PC-9 (cell line): Measurements from ENCODE around the gene RTEL1. TPM values are rescaled to one million over a fixed set of nuclear protein-coding genes. Genes with fewer than 3 reads are reported as not detected.

ENCODE experiments used
- BruUV-seq: library from RNA; stranded (reverse); fragments of 400-500 nt; replicated peaks from 2 replicates; lab custom pipeline; 2021; lab: Mats Ljungman, UMichigan
- CTCF ChIA-PET: fragments of 300-600 bp; sonication (Branson Sonifier 250); formaldehyde crosslinking; loops from one replicate; lab custom pipeline; 2022; ENCODE audit warnings: antibody characterized with exemption; lab: Charles Lee
- POLR2A ChIA-PET: fragments of 300-600 bp; sonication (Branson Sonifier 250); formaldehyde crosslinking; loops from one replicate; lab custom pipeline; 2022; ENCODE audit warnings: antibody characterized with exemption; ENCODE audit not compliant: unreplicated experiment; lab: Charles Lee
- DNase-seq, 2 experiments: peaks; one replicate each; pipeline versions ENCODE4 v3.0.0 to v3.0.0-alpha.2; 2015 to 2022; ENCODE audit warnings: mixed read lengths in 1 of 2
- H2AFZ ChIP-seq: fragments of 200-600 bp; sonication (generic); 2 replicates; pipeline ENCODE4 v1.8.1; 2017; ENCODE audit warnings: antibody characterized with exemption
- H3F3A ChIP-seq: fragments of 200-600 bp; sonication (generic); 2 replicates; pipeline ENCODE4 v1.8.1; 2017; ENCODE audit warnings: antibody characterized with exemption, mild to moderate bottlenecking, low read depth; ENCODE audit not compliant: insufficient read depth
- H3K27ac ChIP-seq: fragments of 200-600 bp; sonication (generic); 2 replicates; pipeline ENCODE4 v1.6.1; 2016; ENCODE audit warnings: mixed run types
- H3K27me3 ChIP-seq: fragments of 200-600 bp; sonication (generic); 2 replicates; pipeline ENCODE4 v1.6.1; 2016; ENCODE audit warnings: low read depth, mixed run types; ENCODE audit not compliant: insufficient read depth
- H3K36me3 ChIP-seq: fragments of 200-600 bp; sonication (generic); 2 replicates; pipeline ENCODE4 v1.6.1; 2016; ENCODE audit warnings: low read depth, mixed run types
- H3K4me1 ChIP-seq: fragments of 200-600 bp; sonication (generic); replicated peaks from 2 replicates; pipeline ENCODE4 v1.6.1; 2016; ENCODE audit warnings: mixed run types; ENCODE audit not compliant: insufficient read depth
- H3K4me2 ChIP-seq: fragments of 200-600 bp; sonication (generic); 2 replicates; pipeline ENCODE4 v1.6.1; 2017; ENCODE audit warnings: mixed run types
- H3K4me3 ChIP-seq: fragments of 200-600 bp; sonication (generic); 2 replicates; pipeline ENCODE4 v1.6.1; 2016; ENCODE audit warnings: mixed run types
- H3K79me2 ChIP-seq: fragments of 200-600 bp; sonication (generic); 2 replicates; pipeline ENCODE4 v1.6.1; 2017; ENCODE audit warnings: low read depth, mixed run types
- H3K9me2 ChIP-seq: fragments of 200-600 bp; sonication (generic); 2 replicates; pipeline ENCODE4 v1.8.1; 2017; ENCODE audit warnings: mild to moderate bottlenecking; ENCODE audit not compliant: insufficient read depth
- H3K9me3 ChIP-seq: fragments of 200-600 bp; sonication (generic); 2 replicates; pipeline ENCODE4 v1.8.1; 2016; ENCODE audit warnings: low read depth; ENCODE audit not compliant: insufficient read depth
- H4K20me1 ChIP-seq: fragments of 200-600 bp; sonication (generic); 2 replicates; pipeline ENCODE4 v1.8.1; 2017; ENCODE audit not compliant: insufficient read depth
- EZH2 ChIP-seq: fragments of 200-600 bp; sonication (generic); IDR thresholded peaks from 2 replicates; pipeline ENCODE4 v1.8.0; 2017; ENCODE audit warnings: antibody characterized with exemption, low read depth
- intact Hi-C: fragments of 100-400 bp; cut with micrococcal nuclease; formaldehyde crosslinking; loops from one replicate; pipeline ENCODE4 v1.10.0; 2022; ENCODE audit not compliant: unreplicated experiment
- total RNA-seq: library from RNA; stranded (reverse); gene quantifications from 2 replicates; pipeline ENCODE4 v1.2.3, GENCODE V29; 2021
- TF ChIP-seq, protein P1 (sequence below): fragments of 200-600 bp; sonication (generic); conservative IDR thresholded peaks from 2 replicates; pipeline ENCODE4 v1.6.1; 2017; ENCODE audit warnings: mixed run types, antibody characterized with exemption, mild to moderate bottlenecking, moderate library complexity

The RTEL1 gene
- total RNA-seq, 1 experiment from 2014 or later = 36.0 TPM

DNA sequence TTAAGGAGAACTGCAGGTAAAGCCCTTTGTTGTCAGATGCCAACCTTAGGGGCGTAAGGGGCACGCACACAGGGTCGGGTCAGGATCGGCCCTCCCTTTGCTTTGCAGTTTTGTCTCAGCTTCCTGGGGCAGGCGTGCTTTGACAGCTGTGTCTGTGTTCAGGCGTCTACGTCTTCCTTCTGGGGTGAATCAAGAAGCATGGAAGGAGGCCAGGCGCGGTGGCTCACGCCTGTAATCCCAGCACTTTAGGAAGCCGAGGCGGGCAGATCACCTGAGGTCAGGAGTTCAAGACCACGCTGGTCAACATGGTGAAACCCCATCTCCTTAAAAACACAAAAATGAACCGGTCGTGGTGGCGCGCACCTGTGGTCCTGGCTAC lies 51.0 kb downstream of the RTEL1 start:
- DNase-seq = no peak
- ChIA-PET CTCF (interaction anchor here (0.6 kb wide), 1 partner anchor 355 kb away, joined by 8 read pairs; no protein-coding TSS in a partner anchor), POLR2A (no interaction called here)
- BruUV-seq = TSS peak; percentile 57
- Histone ChIP-seq H3K36me3 (peaks cover 47% of the 10 kb centered on the region), H2AFZ (no peak overlapping the region), H3K4me1 (peaks cover 18% of the 10 kb centered on the region), H3K27ac (no peak overlapping the region), H3K9me3 (no peaks in the 10 kb centered on the region), H3K4me2 (peak overlapping the region; percentile 97), H3K4me3 (peak overlapping the region; percentile 96), H3K9me2 (no peaks in the 10 kb centered on the region), H3K27me3 (no peaks in the 10 kb centered on the region), H4K20me1 (peaks cover 17% of the 10 kb centered on the region; the same call in 1 of the 2 replicates), H3K79me2 (peaks cover 87% of the 10 kb centered on the region), H3F3A (no peaks in the 10 kb centered on the region; the same call in 1 of the 2 replicates)
- intact Hi-C loops = loop anchor here (5.0 kb wide), 1 partner anchor 263 kb away; no protein-coding TSS in a partner anchor
- no peak for TF ChIP-seq EZH2
- TF ChIP-seq, protein P1, sequence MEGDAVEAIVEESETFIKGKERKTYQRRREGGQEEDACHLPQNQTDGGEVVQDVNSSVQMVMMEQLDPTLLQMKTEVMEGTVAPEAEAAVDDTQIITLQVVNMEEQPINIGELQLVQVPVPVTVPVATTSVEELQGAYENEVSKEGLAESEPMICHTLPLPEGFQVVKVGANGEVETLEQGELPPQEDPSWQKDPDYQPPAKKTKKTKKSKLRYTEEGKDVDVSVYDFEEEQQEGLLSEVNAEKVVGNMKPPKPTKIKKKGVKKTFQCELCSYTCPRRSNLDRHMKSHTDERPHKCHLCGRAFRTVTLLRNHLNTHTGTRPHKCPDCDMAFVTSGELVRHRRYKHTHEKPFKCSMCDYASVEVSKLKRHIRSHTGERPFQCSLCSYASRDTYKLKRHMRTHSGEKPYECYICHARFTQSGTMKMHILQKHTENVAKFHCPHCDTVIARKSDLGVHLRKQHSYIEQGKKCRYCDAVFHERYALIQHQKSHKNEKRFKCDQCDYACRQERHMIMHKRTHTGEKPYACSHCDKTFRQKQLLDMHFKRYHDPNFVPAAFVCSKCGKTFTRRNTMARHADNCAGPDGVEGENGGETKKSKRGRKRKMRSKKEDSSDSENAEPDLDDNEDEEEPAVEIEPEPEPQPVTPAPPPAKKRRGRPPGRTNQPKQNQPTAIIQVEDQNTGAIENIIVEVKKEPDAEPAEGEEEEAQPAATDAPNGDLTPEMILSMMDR = no peak

DNA sequence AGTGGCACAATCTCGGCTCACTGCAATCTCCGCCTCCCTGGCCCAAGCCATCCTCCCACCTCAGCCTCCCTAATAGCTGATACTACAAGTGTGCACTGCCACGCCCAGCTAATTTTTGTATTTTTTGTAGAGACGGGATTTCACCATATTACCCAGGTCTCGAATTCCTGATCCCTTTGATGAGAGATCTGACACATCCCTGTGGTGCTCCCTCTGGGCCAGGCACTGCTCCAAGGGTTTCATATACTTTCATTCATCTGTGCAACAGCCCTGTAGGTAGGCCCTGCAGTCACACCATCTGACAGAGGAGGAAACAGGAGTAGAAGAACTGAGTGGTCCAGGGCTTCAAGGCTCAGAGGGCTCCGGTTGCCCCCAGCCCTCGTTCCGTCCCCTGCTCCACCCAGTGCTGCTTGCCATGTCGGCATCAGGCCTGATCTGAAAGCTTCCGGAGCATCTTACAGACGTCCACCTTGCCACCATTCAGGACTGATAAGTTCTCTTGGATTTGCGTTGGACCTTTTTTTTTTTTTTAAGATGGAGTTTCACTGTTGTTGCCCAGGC lies 53.1 kb downstream of the RTEL1 start:
- Histone ChIP-seq H3K4me2 (no peak overlapping the region), H3K9me3 (no peaks in the 10 kb centered on the region), H3K4me3 (no peak overlapping the region), H2AFZ (no peak overlapping the region), H3K79me2 (peaks cover 91% of the 10 kb centered on the region), H3F3A (no peaks in the 10 kb centered on the region; the same call in 1 of the 2 replicates), H4K20me1 (peaks cover 22% of the 10 kb centered on the region), H3K36me3 (peaks cover 40% of the 10 kb centered on the region), H3K9me2 (no peaks in the 10 kb centered on the region), H3K27me3 (no peaks in the 10 kb centered on the region), H3K27ac (no peak overlapping the region), H3K4me1 (peaks cover 15% of the 10 kb centered on the region)
- intact Hi-C loops = no loop called here
- BruUV-seq = no TSS peak
- ChIA-PET POLR2A (interaction anchor here (0.6 to 0.7 kb wide), 2 partner anchors 13 to 169 kb away, joined by 3 to 11 read pairs; no protein-coding TSS in a partner anchor), CTCF (interaction anchor here (0.6 kb wide), 1 partner anchor 173 kb away, joined by 6 read pairs; no protein-coding TSS in a partner anchor)
- DNase-seq = peak in 1 of 2 experiments; percentile 17
- TF ChIP-seq, protein P1 = no peak
- no peak for TF ChIP-seq EZH2

- Histone ChIP-seq H2AFZ (no peak overlapping the region), H4K20me1 (peaks cover 22% of the 10 kb centered on the region), H3K36me3 (peaks cover 40% of the 10 kb centered on the region), H3K27ac (no peak overlapping the region), H3K79me2 (peaks cover 89% of the 10 kb centered on the region), H3K9me3 (no peaks in the 10 kb centered on the region), H3K9me2 (no peaks in the 10 kb centered on the region), H3K4me2 (no peak overlapping the region), H3K27me3 (no peaks in the 10 kb centered on the region), H3F3A (no peaks in the 10 kb centered on the region; the same call in 1 of the 2 replicates), H3K4me3 (no peak overlapping the region), H3K4me1 (peaks cover 10% of the 10 kb centered on the region; the same call in 1 of the 2 replicates)
- ChIA-PET POLR2A (interaction anchor here (0.7 kb wide), 1 partner anchor 62 kb away, joined by 4 read pairs; no protein-coding TSS in a partner anchor), CTCF (no interaction called here)
- intact Hi-C loops = no loop called here
- BruUV-seq = no TSS peak
- DNase-seq = peak in 1 of 2 experiments; percentile 8
- TF ChIP-seq, protein P1 = no peak
- no peak for TF ChIP-seq EZH2
These were observed 54.1 kb downstream of the RTEL1 start for GRCh38 chr20:63712191-63712590.
